Activated naive CD8-positive, alpha-beta T cell treated with anti-CD3 and anti-CD28 coated beads, Interleukin-2, amount 50 U/mL, for 24 hours (primary cell): ENCODE results near the gene UGT1A7.
"Not testable (repeated sequence)": the region's sequence is repeated elsewhere in the genome, so short reads cannot be mapped to it uniquely, and the experiment has no call there.

Experiments
- ATAC-seq: fragments of 150-1000 bp; cut with Tn5 transposase; one replicate; pipeline ENCODE4 v1.10.0; 2021
- DNase-seq: peaks from one replicate; pipeline ENCODE4 v3.0.0; 2021
- H3K27ac Mint-ChIP-seq: one replicate; pipeline ENCODE4 v1.8.0; 2021; ENCODE audit warnings: mild to moderate bottlenecking, mixed read lengths
- H3K27me3 Mint-ChIP-seq: one replicate; pipeline ENCODE4 v1.8.0; 2021; ENCODE audit warnings: mixed read lengths
- H3K36me3 Mint-ChIP-seq: one replicate; pipeline ENCODE4 v1.8.0; 2021; ENCODE audit warnings: low read depth, mixed read lengths
- H3K4me1 Mint-ChIP-seq: one replicate; pipeline ENCODE4 v1.8.0; 2021; ENCODE audit warnings: mixed read lengths
- H3K4me3 Mint-ChIP-seq: one replicate; pipeline ENCODE4 v1.8.0; 2021; ENCODE audit warnings: mild to moderate bottlenecking, moderate library complexity, mixed read lengths
- H3K9me3 Mint-ChIP-seq: one replicate; pipeline ENCODE4 v1.8.0; 2021; ENCODE audit warnings: mixed read lengths

UGT1A7 gene

DNA sequence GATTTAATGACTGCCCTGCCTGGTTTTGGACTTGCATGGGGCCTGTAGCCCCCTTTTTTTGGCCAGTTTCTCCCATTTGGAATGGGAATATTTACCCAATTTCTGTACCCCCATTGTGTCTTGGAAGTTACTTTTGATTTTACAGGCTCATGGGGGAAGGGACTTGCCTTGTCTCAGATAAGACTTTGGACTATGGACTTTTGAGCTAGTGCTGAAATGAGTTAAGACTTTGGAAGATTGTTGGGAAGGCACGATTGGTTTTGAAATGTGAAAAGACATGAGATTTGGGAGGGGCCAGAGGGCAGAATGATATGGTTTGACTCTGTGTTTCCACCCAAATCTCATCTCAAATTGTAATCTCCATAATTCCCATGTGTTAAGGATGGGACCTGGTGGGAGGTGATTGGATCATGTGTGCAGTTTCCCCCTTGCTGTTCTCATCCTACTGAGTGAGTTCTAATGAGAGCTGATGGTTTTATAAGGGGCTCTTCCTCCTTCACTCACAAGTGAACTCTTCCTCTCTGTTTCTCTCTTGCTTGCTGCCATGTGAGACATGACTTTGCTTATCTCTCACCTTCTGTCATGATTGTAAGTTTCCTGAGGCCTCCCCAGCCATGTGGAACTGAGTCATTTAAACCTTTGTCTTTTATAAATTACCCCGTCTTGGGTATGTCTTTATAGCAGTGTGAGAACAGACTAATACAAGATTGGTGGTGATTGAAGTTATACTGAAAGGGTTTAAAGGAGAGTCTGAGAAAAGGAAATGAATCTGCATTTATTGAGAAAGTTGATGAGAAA, 69.7 kb downstream of the UGT1A7 start:
- H3K27ac Mint-ChIP-seq, H3K36me3 Mint-ChIP-seq, ATAC-seq, H3K4me3 Mint-ChIP-seq, DNase-seq, H3K4me1 Mint-ChIP-seq: not testable (repeated sequence)
- H3K27me3 Mint-ChIP-seq: peaks cover 12% of the 10 kb centered on the region
- H3K9me3 Mint-ChIP-seq: peaks cover 20% of the 10 kb centered on the region

DNA sequence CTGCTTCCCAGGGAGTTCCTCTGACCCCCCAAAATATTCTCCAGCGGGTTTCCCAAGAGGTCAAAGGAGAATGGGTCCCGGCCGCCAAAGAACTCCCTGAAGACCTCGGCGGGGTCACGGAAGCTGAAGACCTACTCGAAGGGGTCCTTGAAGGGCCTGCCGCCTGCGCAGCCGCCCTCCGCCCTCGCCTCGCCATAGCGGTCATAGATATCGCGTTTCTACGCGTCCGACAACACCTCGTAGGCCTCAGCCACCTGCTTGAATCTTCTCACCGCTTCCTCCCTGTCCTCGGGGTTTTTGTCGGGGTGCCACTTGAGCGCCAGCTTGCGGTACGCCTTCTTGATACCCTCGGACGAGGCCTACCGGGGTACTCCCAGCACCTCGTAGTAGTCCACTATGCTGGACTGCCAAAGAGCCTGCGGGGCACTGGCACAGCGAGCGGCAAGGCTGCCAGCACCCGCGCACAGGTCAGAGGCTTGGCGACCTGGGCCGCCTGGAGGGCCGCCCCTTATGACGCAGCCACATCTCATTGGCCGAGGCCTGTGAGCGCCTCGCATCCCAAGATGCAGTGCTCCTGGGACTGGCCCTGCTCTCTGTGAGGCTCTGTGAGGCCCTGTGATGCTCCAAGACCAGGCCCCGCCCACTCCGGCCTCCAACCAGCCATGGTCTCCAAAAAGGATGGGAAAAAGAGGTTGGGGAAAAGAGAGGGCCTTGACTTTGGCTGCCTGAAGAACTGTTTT, 73.3 kb downstream of the UGT1A7 start:
- Mint-ChIP-seq H3K36me3 (peaks cover 2% of the 10 kb centered on the region), H3K9me3 (peaks cover 17% of the 10 kb centered on the region), H3K4me3 (no peak overlapping the region), H3K4me1 (no peaks in the 10 kb centered on the region), H3K27ac (no peak overlapping the region), H3K27me3 (peaks cover 8% of the 10 kb centered on the region)
- ATAC-seq (no peak), DNase-seq (no peak)

DNA sequence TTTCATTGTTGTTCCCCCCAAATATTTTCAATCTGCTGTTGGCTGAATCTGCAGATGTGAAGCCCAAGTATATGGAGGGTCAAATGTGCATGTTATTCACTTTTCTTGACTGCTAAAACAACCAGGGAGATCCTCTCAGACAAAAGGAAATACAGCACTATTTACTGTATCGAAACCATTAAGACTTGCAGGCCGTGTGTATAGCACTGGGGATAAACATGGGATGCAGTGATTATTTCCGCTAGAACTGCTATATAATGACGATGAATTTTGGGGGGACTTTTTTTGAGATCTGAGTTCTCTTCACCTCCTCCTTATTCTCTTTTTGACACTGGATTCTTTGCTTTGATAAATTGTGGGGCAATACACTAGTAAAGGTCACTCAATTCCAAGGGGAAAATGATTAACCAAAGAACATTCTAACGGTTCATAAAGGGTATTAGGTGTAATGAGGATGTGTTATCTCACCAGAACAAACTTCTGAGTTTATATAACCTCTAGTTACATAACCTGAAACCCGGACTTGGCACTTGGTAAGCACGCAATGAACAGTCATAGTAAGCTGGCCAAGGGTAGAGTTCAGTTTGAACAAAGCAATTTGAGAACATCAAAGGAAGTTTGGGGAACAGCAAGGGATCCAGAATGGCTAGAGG, 74.9 kb downstream of the UGT1A7 start:
- Mint-ChIP-seq H3K36me3 (peaks cover 1% of the 10 kb centered on the region), H3K4me3 (no peak overlapping the region), H3K27ac (no peak overlapping the region), H3K9me3 (peaks cover 6% of the 10 kb centered on the region), H3K4me1 (no peaks in the 10 kb centered on the region), H3K27me3 (peaks cover 8% of the 10 kb centered on the region)
- ATAC-seq (no peak), DNase-seq (no peak)

DNA sequence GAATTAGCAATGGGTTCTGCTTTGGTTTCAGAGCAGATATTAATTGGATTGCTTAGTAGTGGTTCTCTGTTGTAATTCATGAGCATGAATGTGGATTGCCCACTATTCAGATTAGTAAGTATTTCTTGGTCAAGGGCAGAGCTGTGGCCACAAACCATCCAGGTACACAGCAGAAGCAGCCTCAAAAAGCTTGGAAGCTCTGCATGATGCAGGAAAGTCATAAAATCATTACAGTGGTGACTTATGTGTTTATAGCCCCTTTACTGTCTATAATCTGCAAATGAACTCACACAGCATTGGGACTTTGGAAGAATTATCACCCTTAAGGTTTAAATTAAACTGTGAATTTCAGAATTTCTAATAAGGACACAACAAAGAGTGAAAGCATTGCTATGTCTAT, 76.4 kb downstream of the UGT1A7 start:
- H3K27me3 Mint-ChIP-seq: peaks cover under 1% of the 10 kb centered on the region
- DNase-seq: no peak
- H3K9me3 Mint-ChIP-seq: no peaks in the 10 kb centered on the region
- no peaks in the 10 kb centered on the region for H3K36me3 Mint-ChIP-seq
- no peak overlapping the region for H3K4me3 Mint-ChIP-seq
- no peak for ATAC-seq
- no peaks in the 10 kb centered on the region for H3K4me1 Mint-ChIP-seq
- H3K27ac Mint-ChIP-seq: no peak overlapping the region

DNA sequence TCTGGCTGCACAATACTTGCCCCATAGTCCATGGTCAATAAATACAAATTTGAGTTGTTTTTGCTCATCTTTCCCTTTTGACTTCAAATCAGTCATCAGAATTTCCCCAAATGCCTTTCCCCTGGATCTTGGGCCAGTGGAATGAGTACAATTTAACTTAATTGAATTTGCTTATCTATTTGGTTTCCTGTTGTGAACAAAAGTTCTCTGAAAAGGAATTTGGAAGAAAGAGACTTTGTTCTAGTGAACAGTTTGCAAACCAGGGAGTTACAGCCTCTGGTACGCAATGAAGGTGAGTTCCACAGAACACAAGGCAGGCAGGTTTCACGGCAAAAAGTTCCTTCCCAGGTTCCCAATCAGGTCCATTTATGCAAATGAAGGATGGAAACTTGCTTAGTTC, 77.1 kb downstream of the UGT1A7 start:
- no peaks in the 10 kb centered on the region for H3K4me1 Mint-ChIP-seq
- no peak overlapping the region for H3K4me3 Mint-ChIP-seq
- H3K27me3 Mint-ChIP-seq: peaks cover 1% of the 10 kb centered on the region
- ATAC-seq (no peak), DNase-seq (no peak)
- no peaks in the 10 kb centered on the region for H3K36me3 Mint-ChIP-seq
- H3K9me3 Mint-ChIP-seq: no peaks in the 10 kb centered on the region
- no peak overlapping the region for H3K27ac Mint-ChIP-seq

DNA sequence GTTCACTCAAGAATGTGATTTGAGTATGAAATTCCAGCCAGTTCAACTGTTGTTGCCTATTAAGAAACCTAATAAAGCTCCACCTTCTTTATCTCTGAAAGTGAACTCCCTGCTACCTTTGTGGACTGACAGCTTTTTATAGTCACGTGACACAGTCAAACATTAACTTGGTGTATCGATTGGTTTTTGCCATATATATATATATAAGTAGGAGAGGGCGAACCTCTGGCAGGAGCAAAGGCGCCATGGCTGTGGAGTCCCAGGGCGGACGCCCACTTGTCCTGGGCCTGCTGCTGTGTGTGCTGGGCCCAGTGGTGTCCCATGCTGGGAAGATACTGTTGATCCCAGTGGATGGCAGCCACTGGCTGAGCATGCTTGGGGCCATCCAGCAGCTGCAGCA, 78.3 kb downstream of the UGT1A7 start, which contains the start of gene UGT1A1:
UGT1A1 (plus strand) TSS at position 228 of the 400 bp plus-strand sequence; CDS start at position 246, 18 bp downstream.
- Mint-ChIP-seq H3K36me3 (no peaks in the 10 kb centered on the region), H3K27me3 (peaks cover 9% of the 10 kb centered on the region)

DNA sequence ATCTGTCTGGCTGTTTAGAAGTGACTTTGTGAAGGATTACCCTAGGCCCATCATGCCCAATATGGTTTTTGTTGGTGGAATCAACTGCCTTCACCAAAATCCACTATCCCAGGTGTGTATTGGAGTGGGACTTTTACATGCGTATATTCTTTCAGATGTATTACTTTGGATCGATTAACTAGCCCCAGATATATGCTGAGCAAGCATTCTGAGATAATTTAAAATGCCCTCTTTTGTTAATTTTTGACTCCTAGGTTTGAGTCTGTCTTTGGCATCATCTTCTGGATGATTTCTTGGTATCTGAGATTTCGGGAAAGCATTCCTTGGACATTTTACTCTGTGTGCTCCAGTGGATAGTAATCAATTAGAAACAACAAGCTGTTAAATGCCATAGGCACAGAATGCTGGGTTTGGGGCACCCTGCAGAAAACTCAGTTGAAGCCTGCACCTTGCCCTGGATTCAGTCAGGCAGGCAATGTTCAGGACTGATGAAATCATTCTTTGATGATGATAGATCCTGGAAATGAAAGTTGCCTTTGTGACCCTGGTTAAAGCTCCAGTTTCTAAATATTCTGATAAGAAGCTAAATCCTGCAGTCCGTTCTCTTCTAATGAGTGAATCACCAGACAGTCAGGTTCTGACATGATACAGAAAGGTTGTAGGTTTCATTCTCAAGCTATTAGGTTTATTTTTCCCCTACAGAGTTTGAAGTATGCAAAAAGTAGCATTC, 79.5 kb downstream of the UGT1A7 start:
- no peak for DNase-seq
- H3K9me3 Mint-ChIP-seq: no peaks in the 10 kb centered on the region

More for the DNA sequence above, 78.3 kb downstream of the UGT1A7 start, which contains the start of gene UGT1A1:
- ATAC-seq (no peak), DNase-seq (no peak)
- H3K27ac Mint-ChIP-seq: no peak within 1 kb of the TSS
- H3K4me3 Mint-ChIP-seq: no peak within 1 kb of the TSS
- peaks cover 2% of the 10 kb centered on the region for H3K4me1 Mint-ChIP-seq
- H3K9me3 Mint-ChIP-seq: no peaks in the 10 kb centered on the region

DNA sequence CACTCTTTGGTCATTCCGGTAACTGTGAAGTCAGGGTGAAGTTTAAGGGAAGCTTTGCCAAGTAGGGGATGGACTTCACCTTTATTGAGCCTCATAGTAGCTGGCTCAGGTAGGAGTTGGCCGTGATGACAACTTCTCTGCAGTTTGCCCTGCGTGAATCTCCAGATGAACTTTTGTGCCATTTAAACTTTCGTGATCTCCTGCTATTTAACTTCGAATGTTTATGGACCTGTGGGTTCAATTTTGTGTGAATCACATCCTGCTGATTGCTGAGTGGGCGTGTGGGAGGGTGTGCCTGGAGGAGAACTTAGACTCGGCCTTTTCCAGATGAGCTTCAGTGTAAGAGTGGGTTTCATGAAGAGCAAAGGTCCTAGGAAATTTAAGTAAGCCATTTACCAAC, 82.6 kb downstream of the UGT1A7 start:
- H3K9me3 Mint-ChIP-seq: no peaks in the 10 kb centered on the region
- no peak for ATAC-seq
- peaks cover 2% of the 10 kb centered on the region for H3K4me1 Mint-ChIP-seq
- H3K27ac Mint-ChIP-seq: no peak overlapping the region
- no peak for DNase-seq
- no peaks in the 10 kb centered on the region for H3K36me3 Mint-ChIP-seq
- H3K27me3 Mint-ChIP-seq: peaks cover 17% of the 10 kb centered on the region
- H3K4me3 Mint-ChIP-seq: no peak overlapping the region

More for the DNA sequence above, 79.5 kb downstream of the UGT1A7 start:
- ATAC-seq: no peak
- H3K4me3 Mint-ChIP-seq: no peak overlapping the region
- peaks cover 2% of the 10 kb centered on the region for H3K4me1 Mint-ChIP-seq
- H3K36me3 Mint-ChIP-seq: no peaks in the 10 kb centered on the region
- peaks cover 12% of the 10 kb centered on the region for H3K27me3 Mint-ChIP-seq
- H3K27ac Mint-ChIP-seq: no peak overlapping the region

DNA sequence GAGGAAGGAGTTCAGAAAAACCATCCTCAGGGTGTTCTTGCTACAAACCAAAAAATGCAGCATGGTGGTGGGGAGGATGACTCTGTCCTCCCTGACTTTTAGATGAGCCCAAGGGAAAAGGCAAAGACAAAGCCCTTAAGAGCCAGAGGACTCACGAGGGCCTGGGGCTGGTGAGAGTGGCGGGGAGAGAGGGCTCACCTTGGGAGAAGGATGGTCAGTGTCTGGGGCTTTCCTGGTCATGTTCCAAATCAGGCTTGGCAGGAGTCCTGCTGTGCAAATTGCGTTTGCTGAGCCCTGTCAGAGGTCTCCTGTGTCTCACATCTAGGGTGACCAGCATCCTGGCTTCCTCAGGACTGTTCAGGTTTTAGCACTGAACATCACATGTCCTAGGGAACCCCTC, 83.1 kb downstream of the UGT1A7 start:
- no peak for DNase-seq
- H3K36me3 Mint-ChIP-seq: no peaks in the 10 kb centered on the region
- H3K27me3 Mint-ChIP-seq: peaks cover 18% of the 10 kb centered on the region
- H3K4me1 Mint-ChIP-seq: peaks cover 2% of the 10 kb centered on the region
- no peak for ATAC-seq
- H3K27ac Mint-ChIP-seq: no peak overlapping the region
- H3K4me3 Mint-ChIP-seq: no peak overlapping the region
- H3K9me3 Mint-ChIP-seq: no peaks in the 10 kb centered on the region

DNA sequence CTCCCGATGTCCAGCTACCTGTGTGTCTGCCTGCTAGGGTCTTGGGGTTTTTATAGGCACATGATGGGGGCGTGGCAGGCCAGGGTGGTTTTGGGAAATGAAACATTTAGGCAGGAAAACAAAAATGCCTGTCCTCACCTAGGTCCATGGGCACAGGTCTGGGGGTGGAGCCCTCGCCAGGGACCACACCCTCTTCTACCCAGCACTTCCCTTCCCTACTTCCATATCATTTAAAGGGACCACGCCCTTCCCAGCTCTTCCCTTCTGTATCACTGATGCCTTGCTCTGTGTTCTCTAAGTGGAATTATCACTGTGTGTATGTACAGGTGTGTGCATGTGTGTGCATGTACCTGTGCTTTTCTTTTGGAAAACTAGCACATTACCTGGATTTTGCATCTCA, 84.7 kb downstream of the UGT1A7 start:
- Mint-ChIP-seq H3K4me1 (peaks cover 2% of the 10 kb centered on the region), H3K9me3 (no peaks in the 10 kb centered on the region), H3K36me3 (no peaks in the 10 kb centered on the region), H3K27me3 (peaks cover 22% of the 10 kb centered on the region), H3K4me3 (no peak overlapping the region), H3K27ac (no peak overlapping the region)
- DNase-seq (no peak), ATAC-seq (no peak)

DNA sequence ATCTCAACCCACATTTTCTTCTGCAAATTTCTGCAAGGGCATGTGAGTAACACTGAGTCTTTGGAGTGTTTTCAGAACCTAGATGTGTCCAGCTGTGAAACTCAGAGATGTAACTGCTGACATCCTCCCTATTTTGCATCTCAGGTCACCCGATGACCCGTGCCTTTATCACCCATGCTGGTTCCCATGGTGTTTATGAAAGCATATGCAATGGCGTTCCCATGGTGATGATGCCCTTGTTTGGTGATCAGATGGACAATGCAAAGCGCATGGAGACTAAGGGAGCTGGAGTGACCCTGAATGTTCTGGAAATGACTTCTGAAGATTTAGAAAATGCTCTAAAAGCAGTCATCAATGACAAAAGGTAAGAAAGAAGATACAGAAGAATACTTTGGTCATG, 86.4 kb downstream of the UGT1A7 start:
- H3K36me3 Mint-ChIP-seq: no peaks in the 10 kb centered on the region

DNA sequence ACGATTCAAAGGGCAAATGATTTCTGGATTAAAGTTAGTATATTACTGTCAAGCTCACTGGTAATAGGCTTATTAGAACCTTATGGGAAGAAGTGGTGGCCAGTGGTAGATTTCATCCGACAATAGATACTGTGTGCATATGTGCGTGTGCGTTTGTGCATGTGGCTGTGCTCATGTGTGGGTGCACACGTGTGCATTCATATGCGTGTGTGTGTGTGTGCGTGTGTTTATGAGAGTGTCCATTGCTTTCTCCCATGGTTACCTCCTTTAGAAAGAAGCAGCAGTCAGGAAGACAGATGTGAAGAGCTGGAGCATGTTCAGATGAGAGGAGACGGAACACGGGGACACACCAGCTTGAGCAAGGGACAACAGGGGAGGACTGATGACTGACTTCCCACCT, 87.6 kb downstream of the UGT1A7 start:
- Mint-ChIP-seq H3K4me1 (peaks cover 2% of the 10 kb centered on the region), H3K36me3 (no peaks in the 10 kb centered on the region), H3K4me3 (no peak overlapping the region), H3K27ac (no peak overlapping the region), H3K9me3 (no peaks in the 10 kb centered on the region), H3K27me3 (peaks cover 17% of the 10 kb centered on the region)
- no peak for DNase-seq
- no peak for ATAC-seq

More for the DNA sequence above, 86.4 kb downstream of the UGT1A7 start:
- Mint-ChIP-seq H3K9me3 (no peaks in the 10 kb centered on the region), H3K27me3 (peaks cover 22% of the 10 kb centered on the region), H3K4me1 (peaks cover 2% of the 10 kb centered on the region), H3K4me3 (no peak overlapping the region), H3K27ac (no peak overlapping the region)
- ATAC-seq (no peak), DNase-seq (no peak)

DNA sequence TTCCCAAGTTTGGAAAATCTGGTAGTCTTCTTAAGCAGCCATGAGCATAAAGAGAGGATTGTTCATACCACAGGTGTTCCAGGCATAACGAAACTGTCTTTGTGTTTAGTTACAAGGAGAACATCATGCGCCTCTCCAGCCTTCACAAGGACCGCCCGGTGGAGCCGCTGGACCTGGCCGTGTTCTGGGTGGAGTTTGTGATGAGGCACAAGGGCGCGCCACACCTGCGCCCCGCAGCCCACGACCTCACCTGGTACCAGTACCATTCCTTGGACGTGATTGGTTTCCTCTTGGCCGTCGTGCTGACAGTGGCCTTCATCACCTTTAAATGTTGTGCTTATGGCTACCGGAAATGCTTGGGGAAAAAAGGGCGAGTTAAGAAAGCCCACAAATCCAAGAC, 90.5 kb downstream of the UGT1A7 start:
- Mint-ChIP-seq H3K27ac (no peak overlapping the region), H3K27me3 (peaks cover 15% of the 10 kb centered on the region), H3K36me3 (no peaks in the 10 kb centered on the region), H3K4me3 (no peak overlapping the region), H3K4me1 (no peaks in the 10 kb centered on the region), H3K9me3 (peaks cover 12% of the 10 kb centered on the region)
- DNase-seq (no peak), ATAC-seq (no peak)

DNA sequence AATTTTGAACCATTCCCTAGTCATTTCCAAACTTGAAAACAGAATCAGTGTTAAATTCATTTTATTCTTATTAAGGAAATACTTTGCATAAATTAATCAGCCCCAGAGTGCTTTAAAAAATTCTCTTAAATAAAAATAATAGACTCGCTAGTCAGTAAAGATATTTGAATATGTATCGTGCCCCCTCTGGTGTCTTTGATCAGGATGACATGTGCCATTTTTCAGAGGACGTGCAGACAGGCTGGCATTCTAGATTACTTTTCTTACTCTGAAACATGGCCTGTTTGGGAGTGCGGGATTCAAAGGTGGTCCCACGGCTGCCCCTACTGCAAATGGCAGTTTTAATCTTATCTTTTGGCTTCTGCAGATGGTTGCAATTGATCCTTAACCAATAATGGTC, 90.9 kb downstream of the UGT1A7 start:
- no peak for DNase-seq
- no peaks in the 10 kb centered on the region for H3K4me1 Mint-ChIP-seq
- peaks cover 14% of the 10 kb centered on the region for H3K27me3 Mint-ChIP-seq
- no peak for ATAC-seq
- H3K36me3 Mint-ChIP-seq: no peaks in the 10 kb centered on the region
- peaks cover 13% of the 10 kb centered on the region for H3K9me3 Mint-ChIP-seq
- no peak overlapping the region for H3K4me3 Mint-ChIP-seq
- no peak overlapping the region for H3K27ac Mint-ChIP-seq
